Thyroid gland (tissue), 4 donors: ENCODE measurements around the gene POLR2I.

Experiments used
- CTCF ChIP-seq, 6 experiments: fragments of 200-600 bp in 3 of 6; fragments of 450-650 bp in 3 of 6; sonication (generic) in 3 of 6; IDR thresholded peaks; one replicate each; pipeline ENCODE4 v1.5.1; 2016 to 2019; ENCODE audit warnings: antibody characterized with exemption in 6 of 6, mild to moderate bottlenecking in 2 of 6, inconsistent platforms in 1 of 6, moderate library complexity in 1 of 6
- POLR2A ChIP-seq, 2 donors: fragments of 450-650 bp; IDR thresholded peaks; one replicate each; pipeline ENCODE4 v1.6.1; 2017; ENCODE audit warnings: antibody characterized with exemption in 2 of 2, mild to moderate bottlenecking in 2 of 2, moderate library complexity in 1 of 2

- TF ChIP-seq CTCF (IDR thresholded peaks at IDR 0.05) (no peak), POLR2A (IDR thresholded peaks at IDR 0.05) (no peak)
Observed at GRCh38 chr19:36149673-36150406, 35.2 kb upstream of the POLR2I start.
